Measurements from ENCODE around the gene GCG. TPM values are rescaled to one million over a fixed set of nuclear protein-coding genes. Genes with fewer than 3 reads are reported as not detected.

The GCG gene
- total and polyA plus RNA-seq, 2 donors (not counting 1 experiment from before 2014, with no cell fraction given): not detected

GRCh38 chr2:162115076-162115475 is 37.0 kb downstream of the GCG start:
- Histone ChIP-seq H3K4me2 (replicated peaks; ENCODE audit: low read depth, low read length, poor library complexity, severe bottlenecking) (no peak overlapping the region), H3K4me3 (ENCODE audit: control extremely low read depth in 1 of 5, extremely low read depth in 1 of 5, insufficient read depth in 1 of 5, low read depth in 2 of 5, low read length in 4 of 5) (no peak overlapping the region), H4K20me1 (ENCODE audit: control insufficient read depth, insufficient read depth, low read length, poor library complexity, severe bottlenecking) (no peaks in the 10 kb centered on the region), H3K9ac (ENCODE audit: low read length) (no peak overlapping the region), H3K4me1 (ENCODE audit: control insufficient read depth in 2 of 2, insufficient read depth in 2 of 2, low read length in 2 of 2) (no peaks in the 10 kb centered on the region), H3K27me3 (replicated peaks in 1 of 4; ENCODE audit: control extremely low read depth in 1 of 4, control insufficient read depth in 3 of 4, insufficient read depth in 4 of 4, low read length in 3 of 4) (no peaks in the 10 kb centered on the region), H3K79me2 (ENCODE audit: control insufficient read depth, insufficient read depth, low read length) (no peaks in the 10 kb centered on the region), H3K27ac (ENCODE audit: low read length in 2 of 2) (no peak overlapping the region), H2AFZ (ENCODE audit: insufficient read depth, low read depth, low read length, poor library complexity, severe bottlenecking) (no peak overlapping the region), H3K36me3 (replicated peaks in 1 of 2; ENCODE audit: control extremely low read depth in 1 of 2, control insufficient read depth in 1 of 2, extremely low read depth in 1 of 2, insufficient read depth in 2 of 2, low read length in 1 of 2) (no peaks in the 10 kb centered on the region), H3K9me3 (ENCODE audit: control extremely low read depth in 1 of 3, control insufficient read depth in 2 of 3, insufficient read depth in 1 of 3, low read length in 2 of 3) (no peaks in the 10 kb centered on the region)
- Mint-ChIP-seq H3K4me3 (no peak overlapping the region), H3K9me3 (ENCODE audit: insufficient read depth) (no peaks in the 10 kb centered on the region), H3K4me1 (no peaks in the 10 kb centered on the region), H3K27me3 (peaks cover 8% of the 10 kb centered on the region), H3K27ac (no peak overlapping the region)
- WGBS (ENCODE audit: insufficient coverage): 100% methylated on average over 2 of the region's 2 CpGs
- no peak for DNase-seq
- TF ChIP-seq CTCF (IDR thresholded peaks at IDR 0.05) (no peak), EZH2 (IDR thresholded peaks at IDR 0.05; ENCODE audit: borderline replicate concordance, insufficient read depth, low read depth, low read length, poor library complexity, severe bottlenecking) (no peak)
- no peak for ATAC-seq (ENCODE audit: low read depth)
- intact Hi-C loops (cut with micrococcal nuclease): no loop called here
- POLR2A ChIA-PET: no interaction called here
- CTCF ChIA-PET: no interaction called here

GRCh38 chr2:162114271-162114670 is 37.8 kb downstream of the GCG start:
- no peak overlapping the region for H3K4me3 ChIP-seq (ENCODE audit: control extremely low read depth in 1 of 5, extremely low read depth in 1 of 5, insufficient read depth in 1 of 5, low read depth in 2 of 5, low read length in 4 of 5)
- H3K4me3 Mint-ChIP-seq: no peak overlapping the region
- no peak overlapping the region for H3K9ac ChIP-seq (ENCODE audit: low read length)
- no peak overlapping the region for H2AFZ ChIP-seq (ENCODE audit: insufficient read depth, low read depth, low read length, poor library complexity, severe bottlenecking)
- H3K9me3 Mint-ChIP-seq (ENCODE audit: insufficient read depth): no peaks in the 10 kb centered on the region
- no peak overlapping the region for H3K27ac ChIP-seq (ENCODE audit: low read length in 2 of 2)
- no peak for DNase-seq
- ATAC-seq (ENCODE audit: low read depth): no peak
- intact Hi-C loops (cut with micrococcal nuclease): no loop called here
- H3K27ac Mint-ChIP-seq: no peak overlapping the region
- ChIA-PET CTCF (no interaction called here), POLR2A (no interaction called here)
- H3K4me2 ChIP-seq (replicated peaks; ENCODE audit: low read depth, low read length, poor library complexity, severe bottlenecking): no peak overlapping the region
- no peak for TF ChIP-seq EZH2 (IDR thresholded peaks at IDR 0.05; ENCODE audit: borderline replicate concordance, insufficient read depth, low read depth, low read length, poor library complexity, severe bottlenecking)
- TF ChIP-seq CTCF (IDR thresholded peaks at IDR 0.05): no peak
- no CpG with 5 or more reads among the region's 1 CpG for WGBS (ENCODE audit: insufficient coverage)
- no peaks in the 10 kb centered on the region for H3K36me3 ChIP-seq (replicated peaks in 1 of 2; ENCODE audit: control extremely low read depth in 1 of 2, control insufficient read depth in 1 of 2, extremely low read depth in 1 of 2, insufficient read depth in 2 of 2, low read length in 1 of 2)
- H3K27me3 ChIP-seq (replicated peaks in 1 of 4; ENCODE audit: control extremely low read depth in 1 of 4, control insufficient read depth in 3 of 4, insufficient read depth in 4 of 4, low read length in 3 of 4): no peaks in the 10 kb centered on the region
- H4K20me1 ChIP-seq (ENCODE audit: control insufficient read depth, insufficient read depth, low read length, poor library complexity, severe bottlenecking): no peaks in the 10 kb centered on the region
- no peaks in the 10 kb centered on the region for H3K4me1 Mint-ChIP-seq
- peaks cover 8% of the 10 kb centered on the region for H3K27me3 Mint-ChIP-seq
- H3K9me3 ChIP-seq (ENCODE audit: control extremely low read depth in 1 of 3, control insufficient read depth in 2 of 3, insufficient read depth in 1 of 3, low read length in 2 of 3): no peaks in the 10 kb centered on the region
- no peaks in the 10 kb centered on the region for H3K79me2 ChIP-seq (ENCODE audit: control insufficient read depth, insufficient read depth, low read length)
- no peaks in the 10 kb centered on the region for H3K4me1 ChIP-seq (ENCODE audit: control insufficient read depth in 2 of 2, insufficient read depth in 2 of 2, low read length in 2 of 2)

Data from B cell (primary cell).